AG04450 (cell line): ENCODE data around the gene TMEM185B. TPM values are rescaled to one million over a fixed set of nuclear protein-coding genes. Genes with fewer than 3 reads are reported as not detected.
"Not testable (repeated sequence)": the region's sequence is repeated elsewhere in the genome, so short reads cannot be mapped to it uniquely, and the experiment has no call there.

Experiments
- CTCF ChIA-PET: fragments of 300-600, 350-600 bp; formaldehyde crosslinking; extraction: SDS; loops from one replicate; lab custom pipeline; 2022; ENCODE audit warnings: antibody characterized with exemption, inconsistent platforms; lab: Charles Lee
- POLR2A ChIA-PET: fragments of 350-600 bp; formaldehyde crosslinking; extraction: SDS; loops from one replicate; lab custom pipeline; 2021; ENCODE audit warnings: antibody characterized with exemption, inconsistent platforms; lab: Yijun Ruan, JAX
- DNase-seq: peaks from one replicate; pipeline ENCODE4 v3.0.0-alpha.2; 2011; ENCODE audit warnings: low read depth, low spot score
- H3K27ac ChIP-seq: one replicate; pipeline ENCODE4 v1.5.1; 2012; ENCODE audit warnings: low read depth, low read length, control low read depth
- H3K27me3 ChIP-seq: one replicate; pipeline ENCODE4 v1.6.0; 2012; ENCODE audit warnings: low read length; ENCODE audit not compliant: control insufficient read depth, insufficient read depth
- H3K4me3 ChIP-seq: 2 replicates; pipeline ENCODE4 v1.5.1; 2011; ENCODE audit warnings: mild to moderate bottlenecking, low read depth, low read length, control low read depth
- H3K9me3 ChIP-seq: 2 replicates; pipeline ENCODE4 v1.5.1; 2012; ENCODE audit warnings: low read length; ENCODE audit not compliant: control insufficient read depth, insufficient read depth
- polyA plus RNA-seq: library from polyadenylated mRNA; depleted of rRNA; stranded (reverse); fragments of >200 nt; gene quantifications from 2 replicates; pipeline ENCODE4 v1.2.3, GENCODE V29; 2011
- TF ChIP-seq, protein P1 (sequence below): IDR thresholded peaks from 2 replicates; pipeline ENCODE4 v1.5.1; 2011; ENCODE audit warnings: low read depth, low read length, control low read depth, inconsistent platforms

TMEM185B gene
- polyA plus RNA-seq, 1 experiment = 21.8 TPM

DNA sequence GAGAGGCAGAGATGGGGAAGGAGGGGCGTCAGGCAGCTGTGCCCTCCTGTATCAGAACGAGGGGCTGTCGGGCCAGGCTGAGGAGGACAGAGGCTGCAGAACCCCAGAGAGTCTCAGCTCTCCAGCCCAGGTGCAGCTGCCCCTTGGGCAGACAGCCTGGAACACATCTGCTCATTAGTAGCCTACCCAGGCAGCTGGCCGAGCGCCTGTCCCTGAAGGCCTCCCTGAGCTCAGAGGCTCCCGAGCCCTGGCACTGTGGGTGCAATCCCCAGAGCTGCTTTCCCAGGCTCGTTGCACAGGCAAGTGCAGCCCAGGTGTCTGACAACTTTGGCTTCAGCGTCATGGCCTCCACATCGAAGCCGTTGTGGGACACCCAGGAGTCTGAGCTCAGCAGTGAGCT, 13.1 kb upstream of the TMEM185B start:
- TF ChIP-seq, protein P1, sequence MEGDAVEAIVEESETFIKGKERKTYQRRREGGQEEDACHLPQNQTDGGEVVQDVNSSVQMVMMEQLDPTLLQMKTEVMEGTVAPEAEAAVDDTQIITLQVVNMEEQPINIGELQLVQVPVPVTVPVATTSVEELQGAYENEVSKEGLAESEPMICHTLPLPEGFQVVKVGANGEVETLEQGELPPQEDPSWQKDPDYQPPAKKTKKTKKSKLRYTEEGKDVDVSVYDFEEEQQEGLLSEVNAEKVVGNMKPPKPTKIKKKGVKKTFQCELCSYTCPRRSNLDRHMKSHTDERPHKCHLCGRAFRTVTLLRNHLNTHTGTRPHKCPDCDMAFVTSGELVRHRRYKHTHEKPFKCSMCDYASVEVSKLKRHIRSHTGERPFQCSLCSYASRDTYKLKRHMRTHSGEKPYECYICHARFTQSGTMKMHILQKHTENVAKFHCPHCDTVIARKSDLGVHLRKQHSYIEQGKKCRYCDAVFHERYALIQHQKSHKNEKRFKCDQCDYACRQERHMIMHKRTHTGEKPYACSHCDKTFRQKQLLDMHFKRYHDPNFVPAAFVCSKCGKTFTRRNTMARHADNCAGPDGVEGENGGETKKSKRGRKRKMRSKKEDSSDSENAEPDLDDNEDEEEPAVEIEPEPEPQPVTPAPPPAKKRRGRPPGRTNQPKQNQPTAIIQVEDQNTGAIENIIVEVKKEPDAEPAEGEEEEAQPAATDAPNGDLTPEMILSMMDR = no peak
- DNase-seq = no peak
- H3K27me3 ChIP-seq = no peaks in the 10 kb centered on the region
- POLR2A ChIA-PET = interaction anchor here (1.3 kb wide), 1 partner anchor 16 kb away, joined by 5 read pairs; the partner anchor contains the start of gene RALB
- H3K9me3 ChIP-seq = no peaks in the 10 kb centered on the region
- CTCF ChIA-PET = interaction anchor here (0.9 kb wide), 1 partner anchor 77 kb away, joined by 3 read pairs; no protein-coding TSS in a partner anchor
- no peak overlapping the region for H3K27ac ChIP-seq
- no peak overlapping the region for H3K4me3 ChIP-seq

DNA sequence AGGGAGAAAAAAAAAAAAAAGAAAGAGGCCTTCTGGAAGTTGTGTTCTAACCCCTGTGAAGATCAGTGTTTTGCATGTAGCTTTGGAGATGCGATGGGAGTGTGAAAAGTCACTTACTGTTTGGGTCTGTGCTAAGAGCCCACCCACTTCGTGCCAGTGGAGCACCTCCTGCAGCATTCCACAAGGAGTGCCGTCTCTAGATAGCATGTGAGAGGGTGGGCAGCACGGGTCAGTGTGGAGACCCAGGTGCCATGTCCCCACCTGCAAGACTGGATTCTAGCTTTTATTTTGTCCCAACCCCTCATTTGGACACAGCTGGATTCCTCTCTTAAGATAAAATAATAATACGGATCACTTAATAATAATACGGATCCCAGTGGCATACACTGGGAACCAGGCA, 12.5 kb upstream of the TMEM185B start:
- DNase-seq = no peak
- H3K4me3 ChIP-seq = no peak overlapping the region
- H3K27me3 ChIP-seq = no peaks in the 10 kb centered on the region
- H3K9me3 ChIP-seq = no peaks in the 10 kb centered on the region
- CTCF ChIA-PET = interaction anchor here (0.7 to 0.9 kb wide), 2 partner anchors 77 to 360 kb away, joined by 3 to 10 read pairs; no protein-coding TSS in a partner anchor
- POLR2A ChIA-PET = interaction anchor here (1.3 kb wide), 1 partner anchor 17 kb away, joined by 5 read pairs; the partner anchor contains the start of gene RALB
- H3K27ac ChIP-seq = no peak overlapping the region
- TF ChIP-seq, protein P1 = no peak

DNA sequence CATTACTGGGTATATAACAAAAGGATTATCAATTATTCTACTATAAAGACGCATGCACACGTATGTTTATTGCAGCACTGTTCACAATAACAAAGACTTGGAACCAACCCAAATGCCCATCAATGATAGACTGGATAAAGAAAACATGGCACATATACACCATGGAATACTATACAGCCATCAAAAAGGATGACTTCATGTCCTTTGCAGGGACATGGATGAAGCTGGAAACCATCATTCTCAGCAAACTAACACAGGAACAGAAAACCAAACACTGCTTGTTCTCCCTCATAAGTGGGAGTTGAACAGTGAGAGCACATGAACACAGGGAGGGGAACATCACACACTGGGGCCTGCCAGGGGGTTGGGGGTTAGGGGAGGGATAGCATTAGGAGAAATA, 12.0 kb upstream of the TMEM185B start:
- H3K9me3 ChIP-seq, DNase-seq: not testable (repeated sequence)
- POLR2A ChIA-PET = interaction anchor here (1.3 kb wide), 1 partner anchor 17 kb away, joined by 5 read pairs; the partner anchor contains the start of gene RALB

DNA sequence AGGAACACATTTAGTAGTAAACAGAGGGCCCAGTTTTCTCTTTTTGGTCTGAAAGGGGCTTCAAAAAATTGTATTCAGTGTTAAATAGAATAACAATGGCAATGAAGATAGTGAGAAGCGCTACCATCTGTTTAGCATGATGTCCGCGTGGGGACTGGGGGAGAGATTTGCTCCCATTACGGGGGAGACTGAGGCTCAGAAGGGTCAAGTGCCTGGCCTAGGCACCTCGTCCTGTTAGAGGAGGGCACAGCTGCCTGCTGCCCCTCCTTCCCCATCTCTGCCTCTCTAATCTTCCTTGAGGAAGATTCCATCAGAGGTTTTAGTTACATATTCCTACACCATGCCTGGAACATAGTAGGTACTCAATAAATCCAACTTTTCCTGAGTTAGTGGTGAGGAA, 10.1 kb upstream of the TMEM185B start:
- TF ChIP-seq, protein P1 = no peak
- ChIA-PET CTCF (interaction anchor here (1.6 kb wide), 1 partner anchor 80 kb away, joined by 7 read pairs; no protein-coding TSS in a partner anchor), POLR2A (no interaction called here)
- Histone ChIP-seq H3K27me3 (no peaks in the 10 kb centered on the region), H3K4me3 (no peak overlapping the region), H3K9me3 (no peaks in the 10 kb centered on the region), H3K27ac (no peak overlapping the region)
- no peak for DNase-seq

More for the DNA sequence above, 12.0 kb upstream of the TMEM185B start:
- H3K27ac ChIP-seq, CTCF ChIA-PET, H3K4me3 ChIP-seq, H3K27me3 ChIP-seq: not testable (repeated sequence)

DNA sequence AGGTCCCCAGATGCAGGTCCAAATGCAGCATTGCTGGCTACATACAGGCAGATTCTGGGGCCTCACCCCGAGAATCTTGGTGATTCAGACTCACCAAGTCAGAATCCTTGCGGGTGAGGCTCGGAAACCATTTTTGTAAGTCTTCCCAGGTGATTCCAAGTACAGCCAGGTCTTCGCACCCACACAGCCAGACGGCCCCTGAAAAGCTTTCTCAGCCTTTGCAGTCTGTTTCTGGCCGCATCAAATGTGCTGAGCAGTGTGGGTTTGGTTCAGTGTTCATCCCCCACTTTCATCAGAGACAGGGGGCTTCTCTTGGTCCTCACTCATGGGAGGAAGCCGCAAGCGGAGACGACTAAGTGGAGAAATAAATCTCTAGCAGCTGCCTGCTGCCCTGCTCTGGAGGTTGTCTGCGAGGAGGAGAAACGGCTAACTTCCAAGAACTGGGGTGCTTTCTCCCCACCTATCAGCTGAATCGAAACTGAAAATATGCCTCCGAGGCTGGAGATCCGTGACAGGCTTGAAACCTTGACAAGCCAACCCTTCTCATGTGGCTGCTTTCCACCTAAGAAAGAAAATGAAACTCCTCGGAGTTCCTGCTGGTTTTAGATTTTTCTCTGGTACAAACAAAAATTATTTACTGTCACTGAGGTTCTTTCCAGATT, 8.9 kb upstream of the TMEM185B start:
- TF ChIP-seq, protein P1 = no peak
- no peak for DNase-seq
- POLR2A ChIA-PET = interaction anchor here (0.7 kb wide), 1 partner anchor 20 kb away, joined by 3 read pairs; the partner anchor contains the start of gene RALB
- Histone ChIP-seq H3K27me3 (no peaks in the 10 kb centered on the region), H3K9me3 (no peaks in the 10 kb centered on the region), H3K27ac (peak overlapping the region; percentile 21), H3K4me3 (peak overlapping the region; percentile 55)
- CTCF ChIA-PET = interaction anchor here (0.6 to 1.6 kb wide), 7 partner anchors 9 to 449 kb away, joined by 3 to 7 read pairs (median 3); partner anchors contain the start of genes RALB and TMEM185B
